ELF-1 (cell line): ENCODE results near the gene C3orf70.
A peak's percentile ranks its signal among the peaks of the same experiment; 100 is the strongest.

Experiments used
- DNase-seq: peaks from one replicate; pipeline ENCODE4 v3.0.0-alpha.2; 2016; ENCODE audit warnings: low read depth, low spot score

Gene C3orf70

DNA sequence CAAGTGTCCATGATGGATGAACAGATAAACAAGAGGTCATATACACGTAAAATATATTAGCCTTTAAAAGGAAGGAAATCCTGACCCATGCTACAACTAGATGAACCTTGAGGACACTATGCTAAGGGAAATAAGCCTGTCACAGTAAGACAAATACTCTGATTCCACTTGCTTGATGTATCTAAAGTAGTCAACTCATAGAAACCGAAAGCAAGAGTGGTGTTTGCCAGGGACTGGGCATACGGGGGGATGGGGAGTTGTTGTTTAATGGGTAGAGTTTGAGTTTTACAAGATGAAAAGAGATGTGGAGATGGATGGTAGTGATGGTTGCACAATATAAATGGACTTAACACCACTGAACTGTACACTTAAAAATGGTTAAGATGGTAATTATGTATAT, 65.4 kb downstream of the C3orf70 start:
- no peak for DNase-seq

DNA sequence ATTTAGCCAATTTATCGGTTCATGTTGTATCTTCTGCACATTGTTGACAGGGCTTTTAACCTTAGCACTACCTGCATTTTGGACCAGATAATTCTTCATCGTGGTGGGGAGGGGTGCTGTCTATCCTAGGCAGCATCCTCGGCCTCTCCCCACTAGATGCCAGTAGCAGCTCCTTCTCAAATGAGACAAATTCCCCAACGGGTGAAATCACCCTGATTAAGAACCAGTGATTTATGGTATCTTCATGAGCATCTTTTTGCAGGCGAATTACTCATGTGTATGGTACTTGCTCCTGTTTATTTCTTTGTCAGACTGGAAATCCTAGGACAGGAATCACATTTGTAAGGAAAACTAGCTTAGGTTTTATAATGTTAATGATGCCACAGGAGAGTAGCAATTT, 68.0 kb downstream of the C3orf70 start:
- DNase-seq = no peak

DNA sequence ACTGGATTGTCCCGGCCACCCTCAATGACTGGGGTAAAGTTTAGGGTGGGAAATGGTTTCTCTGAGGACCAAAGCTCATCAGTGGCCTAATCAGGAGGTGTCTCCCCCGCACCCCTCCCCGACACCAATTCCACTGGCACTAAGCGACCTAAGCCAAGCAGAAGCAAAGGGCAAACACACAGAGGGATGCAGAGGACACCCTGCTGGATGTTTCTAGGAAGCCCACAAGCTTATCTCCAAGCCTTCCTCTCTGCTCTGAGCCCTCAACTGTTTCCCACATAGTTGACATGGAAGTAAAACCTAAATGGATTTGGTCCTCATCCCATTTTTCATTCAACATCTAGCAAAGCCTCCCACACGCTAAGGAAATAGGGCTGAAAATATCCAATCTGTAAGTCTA, 68.5 kb downstream of the C3orf70 start:
- DNase-seq = no peak

DNA sequence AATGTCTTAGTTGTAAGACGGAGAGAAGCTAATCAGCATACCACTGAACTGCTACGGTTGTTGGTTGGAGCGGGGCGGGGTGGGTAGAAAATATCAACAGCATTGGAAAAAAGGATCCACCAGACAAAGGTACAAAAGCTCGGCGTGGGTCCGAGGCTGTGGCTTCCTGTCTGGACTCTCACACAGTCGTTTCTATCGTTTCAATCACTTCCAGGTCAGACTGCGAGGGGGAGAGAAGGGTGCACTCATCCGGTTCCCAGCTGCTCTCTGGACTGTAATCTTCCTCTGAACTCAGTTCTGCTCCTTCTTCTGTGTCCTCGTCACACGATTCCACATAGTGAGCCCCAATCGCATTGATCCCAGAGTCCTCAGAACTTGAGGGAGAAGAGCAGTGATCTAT, 70.0 kb downstream of the C3orf70 start:
- DNase-seq = no peak

DNA sequence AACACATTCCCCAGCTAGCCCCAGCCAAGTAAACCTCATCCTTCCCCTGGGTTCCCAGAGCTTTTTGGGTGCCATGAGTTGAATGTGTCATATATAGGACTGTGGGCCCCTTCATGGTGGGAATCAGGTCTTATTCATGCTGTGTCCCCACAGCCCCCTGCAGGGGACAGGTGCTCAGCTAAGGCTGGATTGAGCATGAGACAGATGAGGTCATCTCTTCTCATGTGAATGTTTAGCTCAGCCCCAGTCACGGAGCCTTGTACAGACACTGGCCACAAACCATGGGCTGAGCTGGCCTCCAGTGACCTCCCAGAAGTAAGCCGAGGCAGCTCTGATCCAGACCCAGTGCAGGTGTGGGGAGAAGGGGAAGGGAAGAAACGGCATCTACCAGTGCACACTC, 70.7 kb downstream of the C3orf70 start:
- DNase-seq = no peak

DNA sequence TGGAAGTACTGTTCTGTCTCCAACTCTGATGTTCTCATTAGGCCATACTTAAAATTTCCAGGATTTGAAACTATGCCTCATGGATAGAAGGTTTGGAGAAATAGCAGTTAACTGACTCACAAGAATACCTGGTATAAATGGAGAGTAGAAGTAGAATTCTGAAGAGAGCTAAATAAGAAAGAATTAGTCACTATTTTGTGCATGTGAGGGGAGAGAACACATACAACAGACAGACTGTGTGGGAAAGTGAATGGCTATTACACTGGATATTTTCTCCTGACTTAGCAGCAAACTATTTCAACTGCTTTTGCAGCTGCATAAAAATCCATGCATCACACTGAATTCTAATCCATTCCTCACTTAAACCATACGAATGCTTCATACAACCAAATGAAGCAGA, 71.3 kb downstream of the C3orf70 start:
- DNase-seq = no peak

DNA sequence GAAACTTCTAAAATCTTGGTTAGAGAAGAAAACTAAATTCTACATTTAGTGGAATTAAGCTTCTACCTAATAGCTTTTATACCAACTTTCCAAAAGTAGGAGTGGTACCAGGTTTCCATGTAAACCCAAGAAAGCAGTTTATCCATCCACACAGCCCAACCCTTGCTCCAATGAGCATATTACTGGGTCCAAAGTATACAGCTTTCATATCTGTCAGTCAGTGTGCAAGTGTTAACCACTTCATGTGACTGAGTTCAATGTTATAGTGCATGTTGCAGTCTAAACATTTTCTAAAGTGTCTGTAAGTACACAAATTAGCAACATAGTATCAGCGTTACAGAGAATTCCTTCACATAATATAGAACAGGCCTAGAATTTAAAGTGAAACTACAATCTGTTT, 73.2 kb downstream of the C3orf70 start:
- DNase-seq = no peak

DNA sequence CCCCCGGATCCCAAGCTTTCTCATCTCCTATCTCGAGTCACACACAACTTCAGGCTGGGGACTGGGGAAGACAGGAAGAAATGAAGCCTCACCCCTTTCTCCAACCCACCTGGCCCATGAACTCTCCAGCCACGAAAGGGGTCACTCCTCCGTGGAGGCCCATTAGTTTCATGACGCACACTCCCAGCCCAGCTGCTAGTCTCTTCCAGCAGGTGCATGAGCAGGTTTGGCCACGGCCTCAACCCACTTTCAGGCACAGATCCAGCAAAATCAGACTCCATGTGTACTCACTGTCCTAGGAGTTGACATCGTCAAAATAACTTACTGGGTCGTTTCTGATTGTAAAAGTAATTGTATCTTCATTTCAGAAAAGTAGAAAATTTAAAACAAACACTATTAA, 76.6 kb downstream of the C3orf70 start:
- DNase-seq = no peak

DNA sequence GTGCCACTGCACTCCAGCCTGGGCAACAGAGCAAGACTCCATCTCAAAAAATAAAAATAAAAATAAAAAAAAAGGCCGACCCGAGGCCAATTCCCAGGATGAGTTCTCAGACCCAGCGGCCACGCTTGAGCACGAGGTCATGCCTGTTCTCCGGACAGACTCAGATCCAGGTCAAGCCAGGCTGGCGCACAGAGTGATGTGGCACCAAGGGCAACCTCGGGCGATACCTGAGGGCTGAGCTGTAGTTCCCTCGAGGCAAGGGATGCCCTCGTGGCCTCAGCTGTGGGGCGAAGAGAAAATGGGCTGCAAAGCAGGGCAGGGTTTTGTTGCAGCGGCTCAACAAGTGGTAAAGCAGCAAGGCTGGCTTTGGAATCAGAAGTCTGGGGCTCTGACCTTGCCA, 77.3 kb downstream of the C3orf70 start:
- no peak for DNase-seq

DNA sequence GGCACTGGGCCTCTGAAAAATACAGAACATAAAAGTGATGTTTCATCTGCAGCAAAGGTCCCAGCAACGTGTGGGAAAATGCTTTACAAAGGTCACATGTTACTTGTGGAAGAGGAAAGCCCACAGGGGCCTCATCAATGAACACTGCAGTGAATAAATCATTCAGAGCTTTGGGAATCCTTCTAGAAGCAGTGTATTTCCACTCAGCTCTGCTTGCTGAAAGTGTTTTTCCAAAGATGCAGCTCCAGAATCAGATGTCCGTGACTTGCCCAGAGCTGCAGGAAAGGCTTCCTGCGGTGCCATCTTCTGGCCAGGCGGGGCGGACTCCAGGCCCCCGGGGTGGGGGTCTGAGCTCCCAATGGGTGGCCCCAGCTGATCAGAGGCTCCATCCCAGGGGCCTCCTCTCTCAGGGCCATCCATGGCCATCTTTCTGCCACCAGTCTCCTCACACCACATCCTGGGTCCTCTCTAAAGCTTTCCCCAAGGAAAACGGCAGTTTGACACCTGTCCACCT, 81.5 kb downstream of the C3orf70 start:
- DNase-seq = no peak

DNA sequence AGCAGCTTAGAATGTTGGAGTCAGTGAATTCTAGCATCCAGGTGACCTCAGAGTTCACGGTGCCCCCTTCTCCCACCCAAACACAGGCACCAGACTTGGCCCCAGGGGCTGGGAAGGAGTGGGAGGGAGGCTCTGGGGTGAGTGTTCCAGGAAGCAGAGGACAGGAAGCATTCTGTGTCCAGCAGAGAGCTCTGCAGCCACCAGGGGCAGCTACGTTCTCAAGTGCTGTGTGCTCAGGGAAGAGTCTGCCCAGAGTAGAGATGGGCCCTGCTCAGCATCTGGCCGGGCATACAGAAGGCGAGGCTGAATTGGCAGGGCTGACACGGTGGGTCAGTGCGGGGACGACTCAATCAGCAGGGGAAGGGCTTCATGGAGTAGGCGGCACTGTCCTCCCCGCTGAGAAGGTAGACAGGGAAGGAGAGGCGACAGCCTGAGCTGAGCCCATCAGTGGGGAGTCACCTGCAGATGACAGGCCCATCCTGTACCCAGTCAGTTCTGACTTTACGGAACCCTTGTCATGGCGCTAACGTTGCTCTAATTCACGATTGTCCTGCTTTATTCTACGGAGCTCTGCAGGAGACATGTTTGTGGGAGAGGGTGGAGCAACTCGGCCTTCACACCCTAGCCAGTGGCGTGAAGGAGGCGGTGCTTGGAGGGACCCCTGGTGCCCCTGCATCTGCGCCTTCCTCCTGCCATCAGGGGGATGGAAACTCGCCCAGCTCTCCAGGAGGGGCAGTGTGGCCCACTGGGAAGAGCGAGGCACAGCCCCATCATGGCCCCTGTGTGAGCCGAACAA, 82.2 kb downstream of the C3orf70 start:
- DNase-seq = peak; percentile 78

DNA sequence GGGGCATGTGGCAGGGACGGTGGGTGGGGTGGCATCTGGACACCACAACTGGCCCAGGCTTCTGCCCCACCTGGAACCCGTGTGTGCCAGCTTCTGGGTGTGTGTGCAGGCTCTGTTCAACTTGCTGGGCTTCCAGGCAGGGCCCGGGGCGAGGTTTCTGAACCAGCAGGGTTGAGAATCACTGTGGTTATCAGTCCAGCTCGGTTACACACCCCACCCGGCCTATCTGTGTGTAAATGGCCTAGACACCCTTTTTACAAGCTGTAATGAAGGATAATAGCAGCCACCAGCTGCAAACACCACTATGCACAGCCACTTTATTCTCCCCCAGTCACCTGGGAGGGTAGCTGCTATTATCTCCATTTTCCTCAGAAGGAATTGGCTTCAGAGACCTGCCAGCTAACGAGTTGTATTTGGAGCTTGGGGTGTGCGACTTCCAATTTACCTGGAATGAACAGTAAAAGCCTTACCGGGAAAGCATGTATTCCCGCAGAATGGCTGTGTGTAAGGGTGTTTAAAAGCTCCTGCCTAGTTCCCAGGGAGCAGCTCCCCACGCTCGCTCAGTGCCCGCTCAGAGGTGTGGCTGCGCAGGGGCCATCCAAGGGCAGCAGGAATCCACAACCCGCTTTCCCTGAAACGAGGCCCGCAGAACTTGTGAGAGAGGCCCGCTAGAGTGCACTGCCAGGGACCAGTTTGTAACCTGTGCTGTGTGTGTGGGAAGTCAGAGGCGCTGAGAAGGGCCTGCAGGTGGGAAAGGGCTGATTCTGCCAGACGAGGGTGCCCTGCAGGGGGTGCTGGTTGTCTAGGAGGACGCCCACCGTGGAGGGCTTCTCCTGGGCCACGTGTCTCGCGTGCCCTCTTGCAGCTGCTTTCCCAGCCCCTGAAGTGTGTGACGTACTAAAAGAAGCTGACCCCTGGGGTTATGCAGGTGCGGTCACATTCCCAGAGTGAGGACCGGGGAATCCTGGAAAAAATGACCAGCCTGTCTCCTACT, 83.5 kb downstream of the C3orf70 start:
- peak; percentile 88 for DNase-seq

DNA sequence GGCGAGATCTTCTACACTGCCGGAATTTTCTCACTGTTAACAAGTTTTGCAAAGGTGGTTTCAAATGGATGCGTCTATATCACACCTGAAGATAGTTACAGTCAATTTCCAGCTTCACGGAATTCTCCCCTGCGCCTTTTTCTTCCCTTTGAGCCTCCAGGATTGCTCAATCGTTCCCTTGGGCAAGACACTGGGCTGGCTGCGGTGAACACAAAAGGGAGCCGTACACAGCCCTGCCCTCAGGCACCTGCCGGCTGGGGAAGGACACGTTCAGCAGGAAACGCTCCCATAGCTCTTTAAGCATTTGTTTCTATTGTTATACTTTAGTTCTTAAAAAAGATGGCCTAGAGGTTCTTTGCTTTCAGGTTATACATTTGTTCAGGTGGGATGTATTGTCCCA, 85.7 kb downstream of the C3orf70 start:
- peak; percentile 79 for DNase-seq

DNA sequence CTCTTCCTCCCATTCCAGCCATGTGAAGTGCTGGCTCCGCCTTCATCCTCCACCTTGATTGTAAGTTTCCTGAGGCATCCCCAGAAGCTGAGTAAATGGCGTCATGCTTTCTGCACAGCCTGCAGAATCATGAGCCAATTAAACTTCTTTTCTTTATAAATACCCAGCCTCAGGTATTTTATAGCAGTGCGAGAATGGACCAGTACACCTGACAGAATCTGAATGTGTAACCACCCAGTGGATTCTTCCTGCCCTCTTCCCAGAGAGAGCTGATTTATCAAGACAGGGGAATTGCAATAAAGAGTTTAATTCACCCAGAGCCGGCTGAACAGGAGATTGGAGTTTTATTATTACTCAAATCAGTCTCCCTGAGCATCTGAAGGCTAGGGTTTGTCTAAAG, 86.6 kb downstream of the C3orf70 start:
- DNase-seq = no peak

DNA sequence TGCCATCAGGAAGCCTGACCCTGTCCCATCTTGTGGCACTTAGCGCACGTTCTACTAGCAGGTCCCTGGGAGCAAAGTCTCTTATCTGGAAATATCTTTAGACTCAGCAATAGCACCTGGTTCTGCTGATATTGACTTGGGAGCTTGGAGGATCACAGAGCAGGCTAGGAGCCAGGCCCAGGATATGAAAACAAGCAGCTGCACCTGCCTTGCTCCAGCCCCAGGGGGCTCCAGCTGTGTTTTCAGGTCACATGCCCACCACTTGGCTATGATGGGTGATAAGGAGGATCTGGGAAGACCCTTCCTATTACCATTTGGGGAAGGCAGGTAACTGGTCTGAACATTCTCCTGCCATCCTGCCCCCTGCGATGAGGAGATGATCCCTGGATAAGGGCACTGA, 87.8 kb downstream of the C3orf70 start:
- peak; percentile 8 for DNase-seq

DNA sequence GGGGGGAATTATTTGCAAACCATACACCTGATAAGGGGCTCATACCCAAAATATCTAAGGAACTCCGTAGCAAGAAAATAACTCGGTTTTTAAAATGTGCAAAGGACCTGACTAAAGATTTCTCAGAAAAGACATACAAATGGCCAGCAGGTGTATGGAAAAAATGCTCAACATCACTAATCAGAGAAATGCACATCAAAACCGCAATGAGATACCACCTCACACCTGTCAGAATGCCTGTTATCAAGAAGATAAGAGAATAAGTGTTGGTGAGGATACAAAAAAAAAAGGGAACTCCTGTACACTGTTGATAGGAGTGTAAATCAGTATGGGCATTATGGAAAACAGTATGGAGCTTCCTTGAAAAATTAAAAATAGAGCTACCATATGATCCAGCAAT, 89.4 kb downstream of the C3orf70 start:
- no peak for DNase-seq

DNA sequence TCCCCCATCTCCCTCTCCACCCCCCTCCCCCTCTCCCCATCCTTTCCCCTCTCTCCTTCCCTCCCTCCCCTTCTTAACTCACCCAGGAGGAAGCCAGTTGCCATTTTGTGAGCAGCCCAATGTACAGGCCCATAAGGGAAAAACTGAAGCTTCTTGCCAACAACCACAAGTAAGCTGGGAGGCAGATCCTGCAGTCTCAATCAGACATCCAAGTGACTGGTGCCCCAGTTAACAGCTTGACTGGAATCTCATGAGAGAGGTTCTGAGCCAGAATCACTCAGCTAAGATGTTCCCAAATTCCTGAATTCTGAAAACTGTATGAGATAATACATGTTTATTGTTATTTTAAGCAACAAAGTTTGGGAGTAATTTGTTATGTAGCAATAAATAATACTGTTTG, 90.7 kb downstream of the C3orf70 start:
- DNase-seq = no peak

DNA sequence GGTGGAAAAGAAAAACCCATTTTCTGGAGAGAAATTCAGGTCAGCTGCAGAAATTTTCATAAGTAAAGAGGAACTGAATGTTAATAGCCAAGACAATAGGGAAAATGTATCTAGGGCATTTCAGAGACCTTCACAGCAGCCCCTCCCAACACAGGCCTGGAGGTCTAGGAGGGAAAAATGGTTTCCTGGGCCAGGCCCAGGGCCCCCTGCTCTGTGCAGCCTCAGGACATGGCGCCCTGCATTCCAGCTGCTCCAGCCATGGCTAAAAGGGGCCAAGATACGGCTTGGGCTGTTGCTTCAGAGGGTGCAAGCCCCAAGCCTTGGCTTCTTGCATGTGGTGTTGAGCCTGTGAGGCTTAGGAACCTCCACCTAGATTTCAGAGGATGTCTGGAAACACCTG, 92.2 kb downstream of the C3orf70 start:
- DNase-seq = no peak

DNA sequence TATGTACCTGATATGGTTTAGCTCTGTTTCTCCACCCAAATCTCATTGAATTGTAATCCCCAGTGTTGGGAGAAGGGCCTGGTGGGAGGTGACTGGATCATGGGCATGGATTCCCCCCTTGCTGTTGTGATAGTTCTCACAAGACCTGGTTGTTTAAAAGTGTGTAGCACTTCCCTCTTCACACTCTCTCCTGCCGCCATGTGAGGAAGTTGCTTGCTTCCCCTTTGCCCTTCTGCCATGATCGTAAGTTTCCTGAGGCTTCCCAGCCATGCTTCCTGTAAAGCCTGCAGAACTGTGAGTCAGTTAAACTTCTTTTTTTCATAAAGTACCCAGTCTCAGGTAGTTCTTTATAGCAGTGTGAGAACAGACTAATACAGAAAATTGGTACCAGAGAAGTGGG, 93.1 kb downstream of the C3orf70 start:
- DNase-seq = no peak

DNA sequence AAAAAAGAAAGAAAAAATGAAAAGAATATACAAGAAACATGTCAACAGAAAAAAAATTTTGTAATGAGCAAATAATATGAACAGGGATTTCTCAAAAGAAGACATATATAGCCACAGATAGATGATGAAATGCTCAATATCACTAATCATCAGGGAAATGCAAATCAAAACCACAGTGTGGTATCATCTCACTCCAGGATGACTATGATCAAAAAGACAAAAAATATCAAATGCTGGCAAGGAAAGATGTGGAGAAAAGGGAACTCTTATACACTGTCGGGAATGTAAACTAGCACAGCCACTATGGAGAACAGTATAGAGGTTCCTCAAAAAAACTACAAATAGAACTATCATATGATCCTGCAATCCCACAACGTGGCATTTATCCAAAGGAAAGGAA, 94.1 kb downstream of the C3orf70 start:
- DNase-seq = no peak

DNA sequence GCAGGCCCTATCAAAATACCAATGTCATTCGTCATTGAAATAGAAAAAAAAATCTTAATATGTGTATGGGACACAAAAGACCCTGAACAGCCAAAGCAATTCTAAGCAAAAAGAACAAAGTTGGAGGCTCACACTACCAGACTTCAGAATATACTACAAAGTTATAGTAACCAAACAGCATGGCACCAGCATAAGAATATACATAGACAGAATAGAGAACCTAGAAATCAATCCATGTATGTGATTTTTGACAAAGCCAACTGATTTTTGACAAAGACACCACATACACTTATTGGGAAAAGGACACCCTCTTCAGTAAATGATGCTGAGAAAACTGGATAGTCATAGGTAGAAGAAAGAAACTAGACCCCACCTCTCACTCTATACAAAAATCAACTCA, 95.0 kb downstream of the C3orf70 start:
- DNase-seq = no peak

DNA sequence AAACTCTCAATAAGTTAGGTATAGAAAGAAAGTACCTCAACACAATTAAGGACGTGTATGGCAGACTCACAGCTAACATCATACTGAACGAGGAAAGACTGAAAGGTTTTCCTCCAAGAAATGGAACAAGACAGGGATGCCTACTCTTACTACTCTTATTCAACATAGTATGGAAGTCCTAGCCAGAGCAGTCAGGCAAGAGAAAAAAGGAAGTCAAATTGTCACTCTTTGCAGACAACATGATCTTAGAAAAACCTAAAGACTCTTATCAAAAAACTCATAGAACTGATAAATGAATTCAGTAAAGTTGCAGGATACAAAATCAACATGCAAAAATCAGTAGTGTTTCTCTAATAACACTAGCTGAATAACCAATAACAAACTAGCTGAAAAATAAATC, 96.0 kb downstream of the C3orf70 start:
- DNase-seq = no peak

DNA sequence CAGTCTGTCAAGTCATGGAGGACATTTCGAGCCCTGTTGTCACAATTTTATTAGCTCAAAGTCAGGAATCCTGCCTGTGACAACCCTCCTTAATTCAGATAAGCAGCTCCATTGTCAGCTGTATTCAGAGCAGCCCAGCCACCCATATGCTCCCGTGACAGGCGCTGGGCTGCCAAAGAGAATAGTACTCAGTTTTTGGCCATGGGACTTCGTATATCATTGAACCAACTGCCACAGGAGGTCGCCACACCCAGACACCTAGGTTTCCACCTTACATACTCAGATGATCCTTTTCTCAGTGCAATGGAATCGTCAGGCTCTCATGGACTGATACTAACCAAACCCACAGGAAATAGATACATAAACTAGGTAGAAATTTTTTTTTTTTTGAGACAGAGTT, 100.2 kb downstream of the C3orf70 start:
- DNase-seq = peak; percentile 17
